Neuronal stem cell (in vitro differentiated cells): Measurements from ENCODE around the gene ZDHHC9.
A peak's percentile ranks its signal among the peaks of the same experiment; 100 is the strongest.

Experiments
- DNase-seq: peaks from one replicate; pipeline ENCODE4 v3.0.0-alpha.2; 2013; ENCODE audit warnings: low spot score
- H2AFZ ChIP-seq: one replicate; pipeline ENCODE4 v1.6.1; 2013; ENCODE audit warnings: mild to moderate bottlenecking, low read length, inconsistent platforms
- H2AK5ac ChIP-seq: 2 replicates; pipeline ENCODE4 v1.6.1; 2013; ENCODE audit warnings: low read depth, mild to moderate bottlenecking, inconsistent platforms, low read length, moderate library complexity, mixed read lengths
- H2BK120ac ChIP-seq: 2 replicates; pipeline ENCODE4 v1.6.1; 2013; ENCODE audit warnings: low read depth, mild to moderate bottlenecking, inconsistent platforms, low read length, moderate library complexity, mixed read lengths
- H2BK12ac ChIP-seq: one replicate; pipeline ENCODE4 v1.6.1; 2013; ENCODE audit warnings: low read length, inconsistent platforms
- H2BK15ac ChIP-seq: 2 replicates; pipeline ENCODE4 v1.6.1; 2013; ENCODE audit warnings: mild to moderate bottlenecking, low read length, inconsistent platforms, mixed read lengths
- H2BK5ac ChIP-seq: one replicate; pipeline ENCODE4 v1.6.1; 2013; ENCODE audit warnings: inconsistent platforms, mild to moderate bottlenecking, low read length, moderate library complexity
- H3K14ac ChIP-seq: one replicate; pipeline ENCODE4 v1.6.1; 2013; ENCODE audit warnings: low read length, inconsistent platforms
- H3K18ac ChIP-seq: 2 replicates; pipeline ENCODE4 v1.6.1; 2013; ENCODE audit warnings: low read length, inconsistent platforms
- H3K23ac ChIP-seq: 2 replicates; pipeline ENCODE4 v1.6.1; 2013; ENCODE audit warnings: low read depth, mild to moderate bottlenecking, mixed read lengths, low read length, inconsistent platforms; ENCODE audit not compliant: poor library complexity
- H3K27ac ChIP-seq: replicated peaks from 3 replicates; pipeline ENCODE4 v1.5.1; 2013; ENCODE audit warnings: low read length, inconsistent platforms
- H3K27me3 ChIP-seq, 3 experiments: 2 replicates each; pipeline ENCODE4 v1.6.1; 2013; ENCODE audit warnings: low read length in 3 of 3, mild to moderate bottlenecking in 2 of 3, inconsistent platforms in 1 of 3, low read depth in 1 of 3, mixed read lengths in 1 of 3, moderate library complexity in 1 of 3; ENCODE audit not compliant: control insufficient read depth in 3 of 3, insufficient read depth in 3 of 3
- H3K36me3 ChIP-seq, 2 donors: replicated peaks in 1 of 2; 2 replicates each; pipeline ENCODE4 v1.6.1; 2013; ENCODE audit warnings: low read length in 2 of 2; ENCODE audit not compliant: control insufficient read depth in 2 of 2, insufficient read depth in 2 of 2
- H3K4ac ChIP-seq: 2 replicates; pipeline ENCODE4 v1.6.1; 2013; ENCODE audit warnings: inconsistent platforms, mild to moderate bottlenecking, low read length, moderate library complexity
- H3K4me1 ChIP-seq, 2 donors: 1 replicate in 1 of 2; 2 replicates in 1 of 2; pipeline ENCODE4 v1.6.1; 2013; ENCODE audit warnings: low read length in 2 of 2, low read depth in 1 of 2; ENCODE audit not compliant: control insufficient read depth in 2 of 2, insufficient read depth in 1 of 2
- H3K4me2 ChIP-seq: one replicate; pipeline ENCODE4 v1.6.1; 2013; ENCODE audit warnings: mild to moderate bottlenecking, low read length, inconsistent platforms; ENCODE audit not compliant: insufficient read depth, poor library complexity, severe bottlenecking
- H3K4me3 ChIP-seq, 2 donors: 2 replicates each; pipeline ENCODE4 v1.5.1; 2013; ENCODE audit warnings: low read length in 2 of 2, mild to moderate bottlenecking in 2 of 2, inconsistent platforms in 1 of 2, moderate library complexity in 1 of 2
- H3K79me1 ChIP-seq: one replicate; pipeline ENCODE4 v1.6.1; 2013; ENCODE audit warnings: low read depth, mild to moderate bottlenecking, inconsistent platforms, low read length, moderate library complexity
- H3K9ac ChIP-seq: one replicate; pipeline ENCODE4 v1.6.1; 2013; ENCODE audit warnings: mild to moderate bottlenecking, low read depth, low read length, inconsistent platforms; ENCODE audit not compliant: poor library complexity
- H3K9me3 ChIP-seq, 2 donors: replicated peaks in 1 of 2; 2 replicates each; pipeline versions ENCODE3 to v1.6.1; 2013; ENCODE audit warnings: low read length in 2 of 2, mild to moderate bottlenecking in 2 of 2, inconsistent platforms in 1 of 2, low read depth in 1 of 2, mixed read lengths in 1 of 2, moderate library complexity in 1 of 2; ENCODE audit not compliant: control insufficient read depth in 2 of 2, insufficient read depth in 1 of 2
- H4K8ac ChIP-seq: one replicate; pipeline ENCODE4 v1.6.1; 2013; ENCODE audit warnings: low read depth, mild to moderate bottlenecking, inconsistent platforms, low read length, moderate library complexity
- H4K91ac ChIP-seq: one replicate; pipeline ENCODE4 v1.6.1; 2013; ENCODE audit warnings: low read length, low read depth, mild to moderate bottlenecking, inconsistent platforms; ENCODE audit not compliant: poor library complexity
- WGBS, 2 donors: extraction: QIAGEN DNeasy Blood & Tissue Kit; methylation state at CpG; one replicate each; pipeline ENCODE4 v1.1.7; 2013; ENCODE audit warnings: missing lambda C conversion rate in 2 of 2, mixed read lengths in 1 of 2; ENCODE audit not compliant: insufficient read length in 2 of 2, insufficient replicate concordance in 1 of 2; ENCODE audit errors: extremely low coverage in 2 of 2; 5-methylcytosine and 5-hydroxymethylcytosine counted together

Gene ZDHHC9

DNA sequence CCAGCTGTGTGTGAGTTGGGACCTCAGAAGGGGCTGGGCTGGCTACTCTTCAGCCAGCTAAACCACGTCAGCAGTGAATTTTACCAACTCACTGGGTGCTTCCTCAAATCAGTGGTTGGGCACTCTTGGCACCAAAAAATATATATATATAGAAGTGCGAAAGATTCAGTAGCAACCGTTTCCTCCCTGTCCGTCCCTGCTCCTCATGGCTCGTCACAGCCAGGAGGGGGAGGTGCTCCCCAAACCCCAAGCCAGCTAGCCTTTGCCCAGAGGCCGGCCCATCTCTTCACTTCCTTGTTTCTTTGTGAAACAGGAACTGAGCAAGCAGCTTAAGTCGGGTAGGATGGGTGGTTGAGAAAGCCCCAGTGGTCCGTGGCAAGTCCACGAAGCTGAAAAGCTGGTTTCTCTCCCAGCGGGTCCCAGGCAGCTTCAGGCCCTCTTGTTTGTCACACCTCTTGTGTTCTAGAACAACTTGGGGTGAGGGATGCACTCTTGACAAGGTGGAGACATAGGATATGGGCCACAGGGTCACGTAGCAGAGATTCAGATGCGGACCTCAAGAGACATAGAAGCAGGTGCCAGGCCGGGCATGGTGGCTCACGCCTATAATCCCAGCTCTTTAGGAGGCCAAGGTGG lies 70.8 kb downstream of the ZDHHC9 start:
- H2BK12ac ChIP-seq = no peak overlapping the region
- no peak overlapping the region for H2BK5ac ChIP-seq
- no peak overlapping the region for H3K9ac ChIP-seq
- H3K36me3 ChIP-seq = no peaks in the 10 kb centered on the region
- H3K4me1 ChIP-seq = peaks cover 0 to 3% of the 10 kb centered on the region in 2 donors
- no peak overlapping the region for H2AK5ac ChIP-seq
- no peak overlapping the region for H3K18ac ChIP-seq
- no peak for DNase-seq
- WGBS, 2 donors = no CpG with 5 or more reads among the region's 14 CpGs
- H3K27me3 ChIP-seq = no peaks in the 10 kb centered on the region
- H4K91ac ChIP-seq = no peak overlapping the region
- H3K27ac ChIP-seq = no peak overlapping the region
- H3K23ac ChIP-seq = no peak overlapping the region
- H3K4ac ChIP-seq = no peak overlapping the region
- no peak overlapping the region for H3K4me3 ChIP-seq
- no peaks in the 10 kb centered on the region for H3K9me3 ChIP-seq
- no peak overlapping the region for H3K14ac ChIP-seq
- no peak overlapping the region for H3K4me2 ChIP-seq
- H2AFZ ChIP-seq = peak overlapping the region; percentile 59
- no peak overlapping the region for H2BK15ac ChIP-seq
- H4K8ac ChIP-seq = no peak overlapping the region
- no peak overlapping the region for H2BK120ac ChIP-seq
- no peaks in the 10 kb centered on the region for H3K79me1 ChIP-seq

GRCh38 chrX:129771266-129771995 lies 72.3 kb downstream of the ZDHHC9 start:
- no peak for DNase-seq
- Histone ChIP-seq H2BK15ac (no peak overlapping the region), H2BK120ac (no peak overlapping the region), H3K23ac (no peak overlapping the region), H3K18ac (no peak overlapping the region), H2BK5ac (no peak overlapping the region), H3K27me3 (peaks cover 0 to 3% (median 0%) of the 10 kb centered on the region in 3 experiments), H2BK12ac (no peak overlapping the region), H2AFZ (no peak overlapping the region), H2AK5ac (no peak overlapping the region), H3K4me2 (no peak overlapping the region), H3K4me1 (peaks cover 0 to 3% of the 10 kb centered on the region in 2 donors), H3K4me3 (no peak overlapping the region), H4K91ac (no peak overlapping the region), H3K4ac (no peak overlapping the region), H3K9ac (no peak overlapping the region), H3K27ac (no peak overlapping the region), H3K79me1 (no peaks in the 10 kb centered on the region), H3K36me3 (no peaks in the 10 kb centered on the region), H3K14ac (no peak overlapping the region), H3K9me3 (no peaks in the 10 kb centered on the region), H4K8ac (no peak overlapping the region)
- no CpG with 5 or more reads among the region's 14 CpGs for WGBS, 2 donors

GRCh38 chrX:129769467-129770154 lies 74.1 kb downstream of the ZDHHC9 start:
- no peak overlapping the region for H2BK15ac ChIP-seq
- no CpG with 5 or more reads among the region's 9 CpGs for WGBS, 2 donors
- H3K4ac ChIP-seq = no peak overlapping the region
- H2BK120ac ChIP-seq = no peak overlapping the region
- H3K27ac ChIP-seq = no peak overlapping the region
- H2BK5ac ChIP-seq = no peak overlapping the region
- H3K36me3 ChIP-seq = no peaks in the 10 kb centered on the region
- H3K4me2 ChIP-seq = no peak overlapping the region
- H4K91ac ChIP-seq = no peak overlapping the region
- no peaks in the 10 kb centered on the region for H3K9me3 ChIP-seq
- peak overlapping the region; percentile 19 for H3K18ac ChIP-seq
- H3K23ac ChIP-seq = no peak overlapping the region
- H4K8ac ChIP-seq = no peak overlapping the region
- H2AFZ ChIP-seq = no peak overlapping the region
- H2BK12ac ChIP-seq = no peak overlapping the region
- no peaks in the 10 kb centered on the region for H3K79me1 ChIP-seq
- no peak for DNase-seq
- peaks cover 0 to 3% (median 0%) of the 10 kb centered on the region in 3 experiments for H3K27me3 ChIP-seq
- H3K9ac ChIP-seq = no peak overlapping the region
- H2AK5ac ChIP-seq = no peak overlapping the region
- H3K14ac ChIP-seq = no peak overlapping the region
- no peak overlapping the region for H3K4me3 ChIP-seq
- H3K4me1 ChIP-seq = peaks cover 0 to 3% of the 10 kb centered on the region in 2 donors
